SK-N-SH (cell line): ENCODE measurements around the gene PCDH1. TPM values are rescaled to one million over a fixed set of nuclear protein-coding genes. Genes with fewer than 3 reads are reported as not detected.

Experiments
- CTCF ChIA-PET: fragments of 300-600, 350-600 bp; formaldehyde crosslinking; extraction: SDS; loops from one replicate; lab custom pipeline; 2021; lab: Yijun Ruan, JAX
- POLR2A ChIA-PET: fragments of 350-600 bp; sonication (Branson Sonifier 250); formaldehyde crosslinking; extraction: SDS; loops from one replicate; lab custom pipeline; 2020; ENCODE audit warnings: antibody characterized with exemption, inconsistent platforms; lab: Yijun Ruan, JAX
- DNase-seq: peaks from one replicate; pipeline ENCODE4 v3.0.0; 2012
- H2AFZ ChIP-seq: fragments of 200-600 bp; sonication (generic); 2 replicates; pipeline ENCODE4 v1.8.1; 2016; ENCODE audit warnings: antibody characterized with exemption, mild to moderate bottlenecking, low read depth
- H3F3A ChIP-seq: fragments of 200-600 bp; sonication (generic); replicated peaks from 2 replicates; pipeline ENCODE3; 2016; ENCODE audit warnings: antibody characterized with exemption, mild to moderate bottlenecking; ENCODE audit not compliant: insufficient read depth
- H3K27ac ChIP-seq, 2 experiments: fragments of 200-500 bp in 1 of 2; fragments of 200-600 bp in 1 of 2; sonication (Bioruptor generic) in 1 of 2; sonication (generic), shearing (Covaris generic) in 1 of 2; 2 replicates each; pipeline versions ENCODE4 v1.5.1 to v1.6.1; 2014 to 2016; ENCODE audit warnings: low read depth in 2 of 2, inconsistent platforms in 1 of 2, low read length in 1 of 2, mild to moderate bottlenecking in 1 of 2, mixed read lengths in 1 of 2
- H3K27me3 ChIP-seq: fragments of 200-600 bp; sonication (generic), shearing (Covaris generic); 2 replicates; pipeline ENCODE4 v1.6.1; 2016; ENCODE audit warnings: mixed run types; ENCODE audit not compliant: insufficient read depth
- H3K36me3 ChIP-seq, 2 experiments: fragments of 200-500 bp in 1 of 2; fragments of 200-600 bp in 1 of 2; sonication (Bioruptor generic) in 1 of 2; sonication (generic) in 1 of 2; replicated peaks in 1 of 2; 2 replicates each; pipeline versions ENCODE3 to v1.5.1; 2014 to 2016; ENCODE audit warnings: low read length in 1 of 2, mild to moderate bottlenecking in 1 of 2; ENCODE audit not compliant: insufficient read depth in 2 of 2, control insufficient read depth in 1 of 2
- H3K4me1 ChIP-seq, 2 experiments: fragments of 200-500 bp in 1 of 2; fragments of 200-600 bp in 1 of 2; sonication (Bioruptor generic) in 1 of 2; sonication (generic), shearing (Covaris generic) in 1 of 2; 2 replicates each; pipeline versions ENCODE4 v1.5.1 to v1.6.1; 2014 to 2016; ENCODE audit warnings: low read depth in 1 of 2, low read length in 1 of 2, mixed run types in 1 of 2; ENCODE audit not compliant: insufficient read depth in 2 of 2, control insufficient read depth in 1 of 2
- H3K4me2 ChIP-seq: fragments of 200-600 bp; sonication (generic), shearing (Covaris generic); 2 replicates; pipeline ENCODE4 v1.6.1; 2017; ENCODE audit warnings: mixed run types
- H3K4me3 ChIP-seq, 2 experiments: fragments of 200-500 bp in 1 of 2; fragments of 200-600 bp in 1 of 2; sonication (Bioruptor generic) in 1 of 2; sonication (generic), shearing (Covaris generic) in 1 of 2; 2 replicates each; pipeline versions ENCODE4 v1.5.1 to v1.8.1; 2014 to 2016; ENCODE audit warnings: low read depth in 2 of 2, inconsistent platforms in 1 of 2, low read length in 1 of 2, mild to moderate bottlenecking in 1 of 2, mixed read lengths in 1 of 2, moderate library complexity in 1 of 2
- H3K79me2 ChIP-seq: fragments of 200-600 bp; sonication (generic); 2 replicates; pipeline ENCODE4 v1.8.1; 2017; ENCODE audit warnings: mild to moderate bottlenecking; ENCODE audit not compliant: insufficient read depth
- H3K9ac ChIP-seq: fragments of 200-600 bp; sonication (generic); 2 replicates; pipeline ENCODE4 v1.6.1; 2017; ENCODE audit warnings: mixed run types
- H3K9me2 ChIP-seq: fragments of 200-600 bp; sonication (generic); 2 replicates; pipeline ENCODE4 v1.6.1; 2017; ENCODE audit warnings: mixed run types
- H3K9me3 ChIP-seq: fragments of 200-600 bp; sonication (generic); 2 replicates; pipeline ENCODE4 v1.6.1; 2017; ENCODE audit warnings: mixed run types, mild to moderate bottlenecking, moderate library complexity
- H4K20me1 ChIP-seq: fragments of 200-600 bp; sonication (generic); 2 replicates; pipeline ENCODE4 v1.6.1; 2017; ENCODE audit warnings: mild to moderate bottlenecking, mixed run types; ENCODE audit not compliant: insufficient read depth
- ELF1 ChIP-seq: IDR thresholded peaks from 2 replicates; pipeline ENCODE4 v1.4.0; 2012
- EP300 ChIP-seq, 2 experiments: IDR thresholded peaks; 2 replicates each; pipeline versions ENCODE4 v1.4.0 to v1.6.1; 2012; ENCODE audit warnings: borderline replicate concordance in 1 of 2, low read depth in 1 of 2, low read length in 1 of 2
- EZH2phosphoT487 ChIP-seq: fragments of 200-600 bp; sonication (generic); IDR thresholded peaks from 2 replicates; pipeline ENCODE4 v1.6.1; 2017; ENCODE audit warnings: low read depth, mixed run types, mild to moderate bottlenecking, antibody characterized with exemption, moderate library complexity, borderline replicate concordance
- FOXJ3 ChIP-seq: sonication (generic); formaldehyde crosslinking; IDR thresholded peaks from 2 replicates; pipeline ENCODE4 v1.5.1; 2020; ENCODE audit warnings: mild to moderate bottlenecking, missing genetic modification reagents
- FOXM1 ChIP-seq: IDR thresholded peaks from 2 replicates; pipeline ENCODE4 v1.4.0; 2012; ENCODE audit warnings: low read depth, mild to moderate bottlenecking
- GATA2 ChIP-seq: sonication (generic); formaldehyde crosslinking; IDR thresholded peaks from 2 replicates; pipeline ENCODE4 v1.5.0; 2020; ENCODE audit warnings: mild to moderate bottlenecking, missing genetic modification reagents
- JUND ChIP-seq: IDR thresholded peaks from 2 replicates; pipeline ENCODE4 v1.4.0; 2012
- MXI1 ChIP-seq: IDR thresholded peaks from 2 replicates; pipeline ENCODE4 v1.6.1; 2012; ENCODE audit warnings: mild to moderate bottlenecking, low read depth, low read length, improper control_type of control experiment
- NFIC ChIP-seq: IDR thresholded peaks from 2 replicates; pipeline ENCODE4 v1.4.0; 2012; ENCODE audit warnings: borderline replicate concordance
- NRF1 ChIP-seq: IDR thresholded peaks from 2 replicates; pipeline ENCODE4 v1.6.1; 2012; ENCODE audit warnings: low read depth, mild to moderate bottlenecking, low read length
- POLR2AphosphoS5 ChIP-seq: IDR thresholded peaks from 2 replicates; pipeline ENCODE4 v1.6.1; 2012; ENCODE audit warnings: low read depth, low read length
- RCOR1 ChIP-seq: fragments of 150-350 bp; IDR thresholded peaks from 2 replicates; pipeline ENCODE4 v1.6.1; 2017; ENCODE audit warnings: antibody characterized with exemption, low read length
- RXRA ChIP-seq: IDR thresholded peaks from 2 replicates; pipeline ENCODE4 v1.4.0; 2012; ENCODE audit warnings: low read depth, mild to moderate bottlenecking, borderline replicate concordance
- SIN3A ChIP-seq: IDR thresholded peaks from 2 replicates; pipeline ENCODE4 v1.6.1; 2012; ENCODE audit warnings: low read depth, mild to moderate bottlenecking, low read length, moderate library complexity, borderline replicate concordance
- SMC3 ChIP-seq: IDR thresholded peaks from 2 replicates; pipeline ENCODE4 v1.6.1; 2012; ENCODE audit warnings: low read depth, low read length, improper control_type of control experiment
- TAF1 ChIP-seq: IDR thresholded peaks from 2 replicates; pipeline ENCODE4 v1.6.1; 2012; ENCODE audit warnings: low read depth, mild to moderate bottlenecking, low read length, moderate library complexity, borderline replicate concordance
- TEAD4 ChIP-seq: IDR thresholded peaks from 2 replicates; pipeline ENCODE4 v1.4.0; 2012; ENCODE audit warnings: mild to moderate bottlenecking, borderline replicate concordance; ENCODE audit not compliant: insufficient read depth
- YY1 ChIP-seq: IDR thresholded peaks from 2 replicates; pipeline ENCODE4 v1.4.0; 2012; ENCODE audit warnings: low read depth, mild to moderate bottlenecking
- WGBS: methylation state at CpG from one replicate; pipeline ENCODE4 v1.1.6; 2017; ENCODE audit warnings: low lambda C conversion rate; 5-methylcytosine and 5-hydroxymethylcytosine counted together
- polyA plus RNA-seq, 3 experiments: library from polyadenylated mRNA; depleted of rRNA; stranded (reverse); fragments of >200 nt; gene quantifications; 2 replicates each; pipeline ENCODE4 v1.2.3, GENCODE V29; 2012
- TF ChIP-seq, protein P1 (sequence below): fragments of 150-350 bp; IDR thresholded peaks from 2 replicates; pipeline ENCODE4 v1.6.1; 2016; ENCODE audit warnings: mild to moderate bottlenecking, low read depth, low read length
- TF ChIP-seq, protein P2 (sequence below): fragments of 150-350 bp; IDR thresholded peaks from 2 replicates; pipeline ENCODE4 v1.6.1; 2017; ENCODE audit warnings: antibody characterized with exemption, low read length, low read depth, borderline replicate concordance
- TF ChIP-seq, protein P3 (sequence below): IDR thresholded peaks from 2 replicates; pipeline ENCODE4 v1.4.0; 2012; ENCODE audit warnings: low read depth, borderline replicate concordance
- TF ChIP-seq, protein P4 (sequence below): IDR thresholded peaks from 2 replicates; pipeline ENCODE4 v1.4.0; 2012; ENCODE audit warnings: low read depth
- TF ChIP-seq, protein P5 (sequence below): IDR thresholded peaks from 2 replicates; pipeline ENCODE4 v1.4.0; 2012; ENCODE audit warnings: low read depth, borderline replicate concordance

The PCDH1 gene
- polyA plus RNA-seq, 1 of the 3 experiments (the other 2 are of a cell fraction): 0.08 TPM

DNA sequence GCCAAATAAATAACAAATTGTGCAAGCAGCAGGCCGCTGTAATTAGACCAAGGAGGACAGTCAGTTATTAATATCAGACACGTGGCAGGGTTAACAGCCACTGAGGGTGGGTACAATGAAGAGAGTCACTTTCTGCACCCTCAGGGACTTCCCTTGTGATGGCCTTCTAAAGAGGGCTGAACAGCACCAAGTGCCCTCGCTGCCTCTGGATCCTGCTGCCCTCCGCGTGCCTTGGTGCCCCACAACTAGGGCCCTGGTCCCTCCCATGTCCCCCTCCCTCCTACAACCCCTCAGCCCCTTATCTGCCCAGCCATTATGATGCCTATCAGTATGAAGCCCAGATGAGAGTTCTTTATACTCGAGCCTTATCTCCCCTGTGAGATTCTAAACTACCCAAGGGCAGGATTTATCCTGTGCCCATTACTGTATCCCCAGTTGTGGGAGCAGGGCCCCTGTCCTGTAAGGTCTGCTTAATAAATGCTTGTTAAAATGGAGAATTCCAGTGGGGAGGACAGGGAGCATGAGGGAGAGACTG is 37.3 kb downstream of the PCDH1 start (continued):
- TF ChIP-seq NRF1: no peak
- TF ChIP-seq SMC3: no peak
- no peak for TF ChIP-seq POLR2AphosphoS5
- no peak for TF ChIP-seq NFIC
- TF ChIP-seq, protein P1, sequence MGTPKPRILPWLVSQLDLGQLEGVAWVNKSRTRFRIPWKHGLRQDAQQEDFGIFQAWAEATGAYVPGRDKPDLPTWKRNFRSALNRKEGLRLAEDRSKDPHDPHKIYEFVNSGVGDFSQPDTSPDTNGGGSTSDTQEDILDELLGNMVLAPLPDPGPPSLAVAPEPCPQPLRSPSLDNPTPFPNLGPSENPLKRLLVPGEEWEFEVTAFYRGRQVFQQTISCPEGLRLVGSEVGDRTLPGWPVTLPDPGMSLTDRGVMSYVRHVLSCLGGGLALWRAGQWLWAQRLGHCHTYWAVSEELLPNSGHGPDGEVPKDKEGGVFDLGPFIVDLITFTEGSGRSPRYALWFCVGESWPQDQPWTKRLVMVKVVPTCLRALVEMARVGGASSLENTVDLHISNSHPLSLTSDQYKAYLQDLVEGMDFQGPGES: no peak
- TF ChIP-seq FOXJ3: no peak; the same call in 1 of the 2 replicates
- TF ChIP-seq GATA2: peak; percentile 100
- no peak for TF ChIP-seq RXRA
- no peak for TF ChIP-seq ELF1
- no peak for TF ChIP-seq YY1
- TF ChIP-seq, protein P2, sequence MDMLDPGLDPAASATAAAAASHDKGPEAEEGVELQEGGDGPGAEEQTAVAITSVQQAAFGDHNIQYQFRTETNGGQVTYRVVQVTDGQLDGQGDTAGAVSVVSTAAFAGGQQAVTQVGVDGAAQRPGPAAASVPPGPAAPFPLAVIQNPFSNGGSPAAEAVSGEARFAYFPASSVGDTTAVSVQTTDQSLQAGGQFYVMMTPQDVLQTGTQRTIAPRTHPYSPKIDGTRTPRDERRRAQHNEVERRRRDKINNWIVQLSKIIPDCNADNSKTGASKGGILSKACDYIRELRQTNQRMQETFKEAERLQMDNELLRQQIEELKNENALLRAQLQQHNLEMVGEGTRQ: no peak
- TF ChIP-seq, protein P3, sequence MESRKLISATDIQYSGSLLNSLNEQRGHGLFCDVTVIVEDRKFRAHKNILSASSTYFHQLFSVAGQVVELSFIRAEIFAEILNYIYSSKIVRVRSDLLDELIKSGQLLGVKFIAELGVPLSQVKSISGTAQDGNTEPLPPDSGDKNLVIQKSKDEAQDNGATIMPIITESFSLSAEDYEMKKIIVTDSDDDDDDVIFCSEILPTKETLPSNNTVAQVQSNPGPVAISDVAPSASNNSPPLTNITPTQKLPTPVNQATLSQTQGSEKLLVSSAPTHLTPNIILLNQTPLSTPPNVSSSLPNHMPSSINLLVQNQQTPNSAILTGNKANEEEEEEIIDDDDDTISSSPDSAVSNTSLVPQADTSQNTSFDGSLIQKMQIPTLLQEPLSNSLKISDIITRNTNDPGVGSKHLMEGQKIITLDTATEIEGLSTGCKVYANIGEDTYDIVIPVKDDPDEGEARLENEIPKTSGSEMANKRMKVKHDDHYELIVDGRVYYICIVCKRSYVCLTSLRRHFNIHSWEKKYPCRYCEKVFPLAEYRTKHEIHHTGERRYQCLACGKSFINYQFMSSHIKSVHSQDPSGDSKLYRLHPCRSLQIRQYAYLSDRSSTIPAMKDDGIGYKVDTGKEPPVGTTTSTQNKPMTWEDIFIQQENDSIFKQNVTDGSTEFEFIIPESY: no peak
- TF ChIP-seq, protein P4, sequence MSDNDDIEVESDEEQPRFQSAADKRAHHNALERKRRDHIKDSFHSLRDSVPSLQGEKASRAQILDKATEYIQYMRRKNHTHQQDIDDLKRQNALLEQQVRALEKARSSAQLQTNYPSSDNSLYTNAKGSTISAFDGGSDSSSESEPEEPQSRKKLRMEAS: no peak
- TF ChIP-seq MXI1: peak; percentile 64; the same call in 1 of the 2 replicates
- TF ChIP-seq EP300 (IDR thresholded peaks at IDR 0.05; ENCODE audit: borderline replicate concordance in 1 of 2, low read depth in 1 of 2, low read length in 1 of 2): peak in 1 of 2 experiments; percentile 84; a peak in 2 of 4 replicates
- TF ChIP-seq, protein P5, sequence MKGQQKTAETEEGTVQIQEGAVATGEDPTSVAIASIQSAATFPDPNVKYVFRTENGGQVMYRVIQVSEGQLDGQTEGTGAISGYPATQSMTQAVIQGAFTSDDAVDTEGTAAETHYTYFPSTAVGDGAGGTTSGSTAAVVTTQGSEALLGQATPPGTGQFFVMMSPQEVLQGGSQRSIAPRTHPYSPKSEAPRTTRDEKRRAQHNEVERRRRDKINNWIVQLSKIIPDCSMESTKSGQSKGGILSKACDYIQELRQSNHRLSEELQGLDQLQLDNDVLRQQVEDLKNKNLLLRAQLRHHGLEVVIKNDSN: no peak

DNA sequence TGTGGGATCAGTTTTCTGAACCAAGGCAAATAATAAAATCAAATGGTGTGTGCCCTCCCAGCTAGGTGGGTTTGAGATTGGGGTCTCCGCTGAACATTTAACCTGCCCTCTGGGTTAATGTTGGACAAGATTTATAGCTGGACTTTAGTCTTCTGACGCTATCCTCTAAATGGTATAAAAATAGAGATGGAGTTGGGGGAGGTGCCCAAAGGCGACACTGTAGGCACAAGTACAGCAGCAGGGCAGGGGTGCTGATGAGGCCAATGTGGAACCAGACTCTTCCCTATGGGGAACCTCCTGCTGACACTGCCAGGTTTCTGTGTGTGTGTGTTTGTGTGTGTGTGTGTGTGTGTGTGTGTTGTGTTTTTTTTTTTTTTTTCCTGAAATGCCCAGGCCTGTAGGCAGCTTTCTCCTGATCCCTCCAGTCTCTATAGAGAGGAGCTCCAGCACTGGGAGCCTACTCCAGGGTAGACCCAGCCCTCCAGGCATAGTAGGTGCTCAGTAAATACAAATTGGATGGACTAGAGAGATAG is 37.9 kb downstream of the PCDH1 start:
- Histone ChIP-seq H3K79me2 (no peaks in the 10 kb centered on the region), H3K4me3 (no peak overlapping the region), H3K9me3 (no peaks in the 10 kb centered on the region), H3K36me3 (no peaks in the 10 kb centered on the region), H2AFZ (no peak overlapping the region), H3K9ac (no peak overlapping the region), H3K27ac (peak overlapping the region in 1 of 2 experiments; percentile 87; a peak in 2 of 4 replicates), H3K9me2 (no peaks in the 10 kb centered on the region), H3K4me1 (peaks cover 0 to 80% of the 10 kb centered on the region in 2 experiments; a peak in 3 of 4 replicates), H3F3A (no peaks in the 10 kb centered on the region), H3K4me2 (no peak overlapping the region), H3K27me3 (peaks cover 18% of the 10 kb centered on the region; the same call in 1 of the 2 replicates), H4K20me1 (no peaks in the 10 kb centered on the region)
- no peak for DNase-seq
- CTCF ChIA-PET: interaction anchor here (0.8 to 14.2 kb wide), 10 partner anchors 13 to 148 kb away, joined by 3 to 162 read pairs (median 4); partner anchors contain the start of gene PCDH1
- POLR2A ChIA-PET: interaction anchor here (2.3 kb wide), 1 partner anchor 15 kb away, joined by 9 read pairs; no protein-coding TSS in a partner anchor
- TF ChIP-seq, protein P4: no peak
- TF ChIP-seq TAF1: no peak
- TF ChIP-seq EP300 (IDR thresholded peaks at IDR 0.05; ENCODE audit: borderline replicate concordance in 1 of 2, low read depth in 1 of 2, low read length in 1 of 2): no peak
- TF ChIP-seq TEAD4: no peak
- no peak for TF ChIP-seq POLR2AphosphoS5
- no peak for TF ChIP-seq FOXJ3
- no peak for TF ChIP-seq JUND
- TF ChIP-seq RCOR1: no peak
- no peak for TF ChIP-seq MXI1
- TF ChIP-seq SMC3: no peak; the same call in 1 of the 2 replicates
- no peak for TF ChIP-seq NRF1
- TF ChIP-seq EZH2phosphoT487: no peak
- TF ChIP-seq SIN3A: no peak
- no peak for TF ChIP-seq FOXM1
- 62% methylated on average over 3 of the region's 3 CpGs for WGBS
